ENCODE measurements around the gene COL12A1.
"Not testable (repeated sequence)": the region's sequence is repeated elsewhere in the genome, so short reads cannot be mapped to it uniquely, and the experiment has no call there.

Gene COL12A1

GRCh38 chr6:75201021-75201420 lies 4.8 kb downstream of the COL12A1 start:
- TF ChIP-seq CTCF (IDR thresholded peaks at IDR 0.05; ENCODE audit: borderline replicate concordance, insufficient read depth, low read depth, low read length) = no peak
- no peak overlapping the region for H3K4me3 ChIP-seq (ENCODE audit: low read depth, low read length)

- no peak for TF ChIP-seq CTCF (IDR thresholded peaks at IDR 0.05; ENCODE audit: borderline replicate concordance, insufficient read depth, low read depth, low read length)
- H3K4me3 ChIP-seq (ENCODE audit: low read depth, low read length) = no peak overlapping the region
Measured at GRCh38 chr6:75199889-75200288, 6.0 kb downstream of the COL12A1 start.

- H3K4me3 ChIP-seq (ENCODE audit: low read depth, low read length) = no peak overlapping the region
- no peak for TF ChIP-seq CTCF (IDR thresholded peaks at IDR 0.05; ENCODE audit: borderline replicate concordance, insufficient read depth, low read depth, low read length)
Measured at GRCh38 chr6:75196081-75196687, 9.7 kb downstream of the COL12A1 start.

GRCh38 chr6:75188221-75188925 lies 17.5 kb downstream of the COL12A1 start:
- no peak for TF ChIP-seq CTCF (IDR thresholded peaks at IDR 0.05; ENCODE audit: borderline replicate concordance, insufficient read depth, low read depth, low read length)
- no peak overlapping the region for H3K4me3 ChIP-seq (ENCODE audit: low read depth, low read length)

GRCh38 chr6:75186581-75186980 lies 19.3 kb downstream of the COL12A1 start:
- H3K4me3 ChIP-seq (ENCODE audit: low read depth, low read length) = not testable (repeated sequence)

GRCh38 chr6:75183099-75183541 lies 22.7 kb downstream of the COL12A1 start:
- no peak for TF ChIP-seq CTCF (IDR thresholded peaks at IDR 0.05; ENCODE audit: borderline replicate concordance, insufficient read depth, low read depth, low read length)
- H3K4me3 ChIP-seq (ENCODE audit: low read depth, low read length) = no peak overlapping the region

- no peak for TF ChIP-seq CTCF (IDR thresholded peaks at IDR 0.05; ENCODE audit: borderline replicate concordance, insufficient read depth, low read depth, low read length)
Measured at GRCh38 chr6:75180864-75181263, 25.0 kb downstream of the COL12A1 start.

More at GRCh38 chr6:75180864-75181263, 25.0 kb downstream of the COL12A1 start:
- H3K4me3 ChIP-seq (ENCODE audit: low read depth, low read length) = no peak overlapping the region
